NCI-H1436 (cell line): ENCODE data around the gene RYR1.
A peak's percentile ranks its signal among the peaks of the same experiment; 100 is the strongest.
"Not testable (repeated sequence)": the region's sequence is repeated elsewhere in the genome, so short reads cannot be mapped to it uniquely, and the experiment has no call there.

Experiments
- DNase-seq: peaks from one replicate; lab custom pipeline; 2025; lab: John Stamatoyannopoulos, UW

The RYR1 gene

GRCh38 chr19:38427035-38427677 is 6.3 kb upstream of the RYR1 start:
- DNase-seq, result not testable (repeated sequence)

- DNase-seq, result no peak
Measured at GRCh38 chr19:38429055-38429810, 4.3 kb upstream of the RYR1 start.

GRCh38 chr19:38429811-38430156 is 3.7 kb upstream of the RYR1 start:
- no peak for DNase-seq

- DNase-seq, result no peak
Measured at GRCh38 chr19:38430931-38431330, 2.6 kb upstream of the RYR1 start.

GRCh38 chr19:38434549-38435051 is 1.1 kb downstream of the RYR1 start:
- DNase-seq, result no peak

GRCh38 chr19:38437295-38437694 is 3.8 kb downstream of the RYR1 start:
- no peak for DNase-seq

GRCh38 chr19:38437917-38438316 is 4.4 kb downstream of the RYR1 start:
- no peak for DNase-seq

- no peak for DNase-seq
Measured at GRCh38 chr19:38440592-38440991, 7.1 kb downstream of the RYR1 start.

GRCh38 chr19:38441657-38442348 is 8.3 kb downstream of the RYR1 start:
- no peak for DNase-seq

GRCh38 chr19:38442736-38443135 is 9.2 kb downstream of the RYR1 start:
- no peak for DNase-seq

GRCh38 chr19:38443458-38443999 is 10.0 kb downstream of the RYR1 start:
- no peak for DNase-seq

GRCh38 chr19:38444026-38444425 is 10.5 kb downstream of the RYR1 start:
- no peak for DNase-seq

- no peak for DNase-seq
Measured at GRCh38 chr19:38445362-38445761, 11.9 kb downstream of the RYR1 start.

GRCh38 chr19:38448225-38448624 is 14.7 kb downstream of the RYR1 start:
- DNase-seq, result no peak

- no peak for DNase-seq
Measured at GRCh38 chr19:38449518-38449917, 16.0 kb downstream of the RYR1 start.

- no peak for DNase-seq
Measured at GRCh38 chr19:38451036-38451435, 17.5 kb downstream of the RYR1 start.

GRCh38 chr19:38451629-38452028 is 18.1 kb downstream of the RYR1 start:
- no peak for DNase-seq

GRCh38 chr19:38452430-38453366 is 19.2 kb downstream of the RYR1 start:
- peak; percentile 12 for DNase-seq

- DNase-seq, result no peak
Measured at GRCh38 chr19:38453596-38453995, 20.1 kb downstream of the RYR1 start.

GRCh38 chr19:38455031-38455430 is 21.5 kb downstream of the RYR1 start:
- no peak for DNase-seq

GRCh38 chr19:38457202-38457601 is 23.7 kb downstream of the RYR1 start:
- no peak for DNase-seq
